Tibial artery (tissue), 4 donors: Measurements from ENCODE around the gene GIMAP4.
"Not testable (repeated sequence)": the region's sequence is repeated elsewhere in the genome, so short reads cannot be mapped to it uniquely, and the experiment has no call there.

Experiments
- DNase-seq, 2 donors: peaks; one replicate each; pipeline ENCODE4 v3.0.0-alpha.2; 2019
- H3K27ac ChIP-seq, 2 donors: fragments of 200-600 bp; sonication (generic) in 1 of 2; 1 replicate in 1 of 2; 2 replicates in 1 of 2; pipeline ENCODE4 v1.5.1; 2018 to 2019; ENCODE audit warnings: mild to moderate bottlenecking in 1 of 2
- H3K27me3 ChIP-seq, 2 donors: fragments of 200-600 bp; sonication (generic) in 1 of 2; one replicate each; pipeline versions ENCODE4 v1.5.1 to v1.6.0; 2016 to 2019
- H3K36me3 ChIP-seq, 3 donors: fragments of 200-600 bp; sonication (generic) in 2 of 3; one replicate each; pipeline ENCODE4 v1.5.1; 2016 to 2019; ENCODE audit warnings: mild to moderate bottlenecking in 2 of 3
- H3K4me1 ChIP-seq, 4 donors: fragments of 200-600 bp; sonication (generic) in 2 of 4; 1 replicate in 3 of 4; 2 replicates in 1 of 4; pipeline ENCODE4 v1.5.1; 2016 to 2019
- H3K4me3 ChIP-seq, 2 donors: fragments of 200-600 bp; sonication (generic) in 1 of 2; 1 replicate in 1 of 2; 2 replicates in 1 of 2; pipeline ENCODE4 v1.5.1; 2018 to 2019; ENCODE audit warnings: mild to moderate bottlenecking in 2 of 2
- H3K9me3 ChIP-seq, 3 donors: fragments of 200-600 bp; sonication (generic) in 1 of 3; one replicate each; pipeline ENCODE4 v1.5.1; 2016 to 2019
- CTCF ChIP-seq, 2 experiments: fragments of 200-600 bp in 1 of 2; fragments of 450-650 bp in 1 of 2; IDR thresholded peaks; one replicate each; pipeline ENCODE4 v1.5.1; 2017 to 2019; ENCODE audit warnings: antibody characterized with exemption in 2 of 2, mild to moderate bottlenecking in 1 of 2, moderate library complexity in 1 of 2
- intact Hi-C: fragments of 100-400 bp; cut with DNase I; formaldehyde crosslinking; loops from one replicate; pipeline ENCODE4 v1.15.0; 2023; ENCODE audit warnings: low total_unique reads

Gene GIMAP4

GRCh38 chr7:150567169-150567568 lies at the start of gene GIMAP4:
GIMAP4 (plus strand) TSS chr7:150567390; CDS start chr7:150569902, 2,512 bp downstream.
- intact Hi-C loops, result no loop called here
- no peak within 1 kb of the TSS for H3K27ac ChIP-seq
- H3K4me1 ChIP-seq, result no peaks in the 10 kb centered on the region

GRCh38 chr7:150519310-150519709 lies 47.9 kb upstream of the GIMAP4 start:
- intact Hi-C loops, result no loop called here
- TF ChIP-seq CTCF (IDR thresholded peaks at IDR 0.05), result no peak
- no peak overlapping the region for H3K27ac ChIP-seq
- H3K27me3 ChIP-seq, result no peaks in the 10 kb centered on the region
- no peaks in the 10 kb centered on the region for H3K4me1 ChIP-seq
- H3K4me3 ChIP-seq, result no peak overlapping the region
- no peak for DNase-seq
- H3K9me3 ChIP-seq, result no peaks in the 10 kb centered on the region
- H3K36me3 ChIP-seq, result peaks cover 0 to 8% (median 0%) of the 10 kb centered on the region in 3 donors

More at GRCh38 chr7:150567169-150567568, at the start of gene GIMAP4:
- Histone ChIP-seq H3K27me3 (no peaks in the 10 kb centered on the region), H3K9me3 (no peaks in the 10 kb centered on the region), H3K36me3 (peaks cover 0 to 4% (median 0%) of the 10 kb centered on the region in 3 donors), H3K4me3 (peak within 1 kb of the TSS; percentile 38 to 46)
- no peak for TF ChIP-seq CTCF (IDR thresholded peaks at IDR 0.05)
- DNase-seq, result no peak

GRCh38 chr7:150520145-150520544 lies 47.0 kb upstream of the GIMAP4 start:
- no peak overlapping the region for H3K27ac ChIP-seq
- DNase-seq, result no peak
- no peak overlapping the region for H3K4me3 ChIP-seq
- intact Hi-C loops, result no loop called here
- H3K36me3 ChIP-seq, result peaks cover 0 to 8% (median 0%) of the 10 kb centered on the region in 3 donors
- no peak for TF ChIP-seq CTCF (IDR thresholded peaks at IDR 0.05)
- H3K9me3 ChIP-seq, result no peaks in the 10 kb centered on the region
- H3K4me1 ChIP-seq, result no peaks in the 10 kb centered on the region
- H3K27me3 ChIP-seq, result no peaks in the 10 kb centered on the region

- intact Hi-C loops, DNase-seq, H3K27me3 ChIP-seq, H3K9me3 ChIP-seq, H3K4me3 ChIP-seq, H3K4me1 ChIP-seq, H3K27ac ChIP-seq, H3K36me3 ChIP-seq: not testable (repeated sequence)
These were observed 44.3 kb upstream of the GIMAP4 start for GRCh38 chr7:150522931-150523330.

- peaks cover 0 to 8% (median 0%) of the 10 kb centered on the region in 3 donors for H3K36me3 ChIP-seq
- intact Hi-C loops, result no loop called here
- DNase-seq, result no peak
- no peaks in the 10 kb centered on the region for H3K9me3 ChIP-seq
- no peaks in the 10 kb centered on the region for H3K27me3 ChIP-seq
- no peak for TF ChIP-seq CTCF (IDR thresholded peaks at IDR 0.05)
- H3K27ac ChIP-seq, result no peak overlapping the region
- H3K4me3 ChIP-seq, result no peak overlapping the region
- H3K4me1 ChIP-seq, result no peaks in the 10 kb centered on the region
These were observed 43.2 kb upstream of the GIMAP4 start for GRCh38 chr7:150524018-150524417.

- Histone ChIP-seq H3K27ac (no peak overlapping the region), H3K36me3 (no peaks in the 10 kb centered on the region), H3K4me1 (no peaks in the 10 kb centered on the region), H3K27me3 (no peaks in the 10 kb centered on the region), H3K4me3 (no peak overlapping the region), H3K9me3 (no peaks in the 10 kb centered on the region)
- DNase-seq, result no peak
- no peak for TF ChIP-seq CTCF (IDR thresholded peaks at IDR 0.05)
- intact Hi-C loops, result no loop called here
These were observed 35.5 kb upstream of the GIMAP4 start for GRCh38 chr7:150531704-150532103.
